PFSK-1 (cell line): ENCODE results near the gene NRXN3.

ENCODE experiments used
- POLR2AphosphoS5 ChIP-seq: IDR thresholded peaks from 2 replicates; pipeline ENCODE4 v1.6.1; 2012; ENCODE audit warnings: low read depth, mild to moderate bottlenecking, control low read depth, low read length, moderate library complexity
- TF ChIP-seq, protein P1 (sequence below), 2 experiments: IDR thresholded peaks; 2 replicates each; pipeline versions ENCODE4 v1.6.1 to v1.8.0; 2011 to 2012; ENCODE audit warnings: low read depth in 2 of 2, low read length in 2 of 2, control low read depth in 1 of 2, inconsistent platforms in 1 of 2, mild to moderate bottlenecking in 1 of 2, moderate library complexity in 1 of 2; ENCODE audit not compliant: insufficient read depth in 1 of 2

DNA sequence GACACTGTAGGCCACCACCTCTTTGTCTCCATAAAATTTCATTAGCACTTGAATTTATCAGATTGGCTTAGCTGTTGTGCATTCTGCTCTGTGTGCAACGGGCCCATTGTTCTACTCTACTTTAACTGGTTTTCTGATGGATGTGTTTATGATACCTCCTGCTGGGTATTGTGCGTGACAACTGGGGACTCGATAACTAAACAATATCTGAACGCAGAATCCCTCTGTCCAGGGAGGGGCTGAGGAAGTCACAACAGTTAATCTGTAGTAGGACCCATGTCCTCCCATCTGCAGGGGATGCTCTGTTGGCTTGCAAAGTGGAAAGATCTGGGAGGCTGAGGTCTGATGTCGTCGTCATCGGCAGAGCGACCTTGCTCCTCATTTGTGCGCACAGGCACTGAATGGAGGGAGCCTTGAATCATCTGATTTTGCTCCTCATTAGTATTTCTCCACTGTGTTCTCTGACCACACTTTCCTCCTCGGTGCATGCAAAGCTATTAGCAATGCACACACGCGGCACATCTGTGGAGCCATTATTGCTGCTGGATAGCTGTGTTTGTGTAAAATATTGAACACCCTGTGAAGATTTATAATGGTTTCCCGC is 422.5 kb downstream of the NRXN3 start:
- TF ChIP-seq, protein P1, sequence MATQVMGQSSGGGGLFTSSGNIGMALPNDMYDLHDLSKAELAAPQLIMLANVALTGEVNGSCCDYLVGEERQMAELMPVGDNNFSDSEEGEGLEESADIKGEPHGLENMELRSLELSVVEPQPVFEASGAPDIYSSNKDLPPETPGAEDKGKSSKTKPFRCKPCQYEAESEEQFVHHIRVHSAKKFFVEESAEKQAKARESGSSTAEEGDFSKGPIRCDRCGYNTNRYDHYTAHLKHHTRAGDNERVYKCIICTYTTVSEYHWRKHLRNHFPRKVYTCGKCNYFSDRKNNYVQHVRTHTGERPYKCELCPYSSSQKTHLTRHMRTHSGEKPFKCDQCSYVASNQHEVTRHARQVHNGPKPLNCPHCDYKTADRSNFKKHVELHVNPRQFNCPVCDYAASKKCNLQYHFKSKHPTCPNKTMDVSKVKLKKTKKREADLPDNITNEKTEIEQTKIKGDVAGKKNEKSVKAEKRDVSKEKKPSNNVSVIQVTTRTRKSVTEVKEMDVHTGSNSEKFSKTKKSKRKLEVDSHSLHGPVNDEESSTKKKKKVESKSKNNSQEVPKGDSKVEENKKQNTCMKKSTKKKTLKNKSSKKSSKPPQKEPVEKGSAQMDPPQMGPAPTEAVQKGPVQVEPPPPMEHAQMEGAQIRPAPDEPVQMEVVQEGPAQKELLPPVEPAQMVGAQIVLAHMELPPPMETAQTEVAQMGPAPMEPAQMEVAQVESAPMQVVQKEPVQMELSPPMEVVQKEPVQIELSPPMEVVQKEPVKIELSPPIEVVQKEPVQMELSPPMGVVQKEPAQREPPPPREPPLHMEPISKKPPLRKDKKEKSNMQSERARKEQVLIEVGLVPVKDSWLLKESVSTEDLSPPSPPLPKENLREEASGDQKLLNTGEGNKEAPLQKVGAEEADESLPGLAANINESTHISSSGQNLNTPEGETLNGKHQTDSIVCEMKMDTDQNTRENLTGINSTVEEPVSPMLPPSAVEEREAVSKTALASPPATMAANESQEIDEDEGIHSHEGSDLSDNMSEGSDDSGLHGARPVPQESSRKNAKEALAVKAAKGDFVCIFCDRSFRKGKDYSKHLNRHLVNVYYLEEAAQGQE (IDR thresholded peaks at IDR 0.05; ENCODE audit: insufficient read depth in 1 of 2, low read depth in 2 of 2, low read length in 2 of 2) = no peak
- no peak for TF ChIP-seq POLR2AphosphoS5
